HCT116 (cell line): ENCODE results near the gene DHX36.

Experiments used
- ATF3 ChIP-seq: IDR thresholded peaks from 2 replicates; pipeline ENCODE4 v1.6.1; 2012
- CBX3 ChIP-seq: IDR thresholded peaks from 2 replicates; pipeline ENCODE4 v1.6.1; 2012; ENCODE audit warnings: low read depth
- CTCF ChIP-seq, 3 experiments: fragments of 200-600 bp in 1 of 3; sonication (generic) in 1 of 3; IDR thresholded peaks in 2 of 3; conservative IDR thresholded peaks in 1 of 3; 2 replicates each; pipeline ENCODE4 v1.5.1; 2012 to 2017; ENCODE audit warnings: low read depth in 2 of 3, low read length in 2 of 3, antibody characterized with exemption in 1 of 3, borderline replicate concordance in 1 of 3, control low read depth in 1 of 3, mild to moderate bottlenecking in 1 of 3, mixed read lengths in 1 of 3, mixed run types in 1 of 3, moderate library complexity in 1 of 3; ENCODE audit not compliant: insufficient read depth in 1 of 3
- EZH2 ChIP-seq: fragments of 200-600 bp; sonication (generic); IDR thresholded peaks from 2 replicates; pipeline ENCODE4 v1.6.1; 2017; ENCODE audit warnings: antibody characterized with exemption, mixed run types
- POLR2A ChIP-seq: IDR thresholded peaks from 2 replicates; pipeline ENCODE4 v1.7.0; 2011; ENCODE audit warnings: borderline replicate concordance; ENCODE audit not compliant: insufficient read depth, insufficient read length; ENCODE audit errors: extremely low read depth
- POLR2AphosphoS5 ChIP-seq: IDR thresholded peaks from 2 replicates; pipeline ENCODE4 v1.6.1; 2011; ENCODE audit warnings: mild to moderate bottlenecking, low read depth, low read length, moderate library complexity
- SP1 ChIP-seq: IDR thresholded peaks from 2 replicates; pipeline ENCODE4 v1.6.1; 2012; ENCODE audit warnings: low read depth
- TCF7L2 ChIP-seq: IDR thresholded peaks from 2 replicates; pipeline ENCODE4 v1.7.0; 2011; ENCODE audit warnings: borderline replicate concordance, inconsistent platforms; ENCODE audit not compliant: insufficient read depth, insufficient read length; ENCODE audit errors: extremely low read depth
- YY1 ChIP-seq: IDR thresholded peaks from 2 replicates; pipeline ENCODE4 v1.6.1; 2011; ENCODE audit warnings: low read length, low read depth, moderate library complexity, mild to moderate bottlenecking; ENCODE audit not compliant: insufficient replicate concordance; ENCODE audit errors: extremely low read depth
- ZNF274 ChIP-seq: fragments of 200-500 bp; sonication (Bioruptor generic); IDR thresholded peaks from 2 replicates; pipeline ENCODE4 v1.6.1; 2014; ENCODE audit warnings: mild to moderate bottlenecking, low read depth, low read length, inconsistent platforms

GRCh38 chr3:154225536-154225935 lies 98.8 kb downstream of the DHX36 start:
- TF ChIP-seq CBX3 (no peak), YY1 (no peak), SP1 (no peak), CTCF (IDR thresholded peaks at IDR 0.05 in 2 of 3, conservative IDR thresholded peaks at IDR 0.05 in 1 of 3; ENCODE audit: borderline replicate concordance in 1 of 3, insufficient read depth in 1 of 3, low read depth in 2 of 3, low read length in 2 of 3) (no peak), POLR2A (no peak), ZNF274 (no peak), TCF7L2 (no peak), EZH2 (no peak), ATF3 (no peak), POLR2AphosphoS5 (no peak)
